Activated naive CD4-positive, alpha-beta T cell (primary cell): Measurements from ENCODE around the gene CCT8.
"Not testable (repeated sequence)": the region's sequence is repeated elsewhere in the genome, so short reads cannot be mapped to it uniquely, and the experiment has no call there.

Experiments
- DNase-seq, 4 experiments: peaks; one replicate each; lab custom pipeline; 2025; lab: John Stamatoyannopoulos, UW

CCT8 gene

DNA sequence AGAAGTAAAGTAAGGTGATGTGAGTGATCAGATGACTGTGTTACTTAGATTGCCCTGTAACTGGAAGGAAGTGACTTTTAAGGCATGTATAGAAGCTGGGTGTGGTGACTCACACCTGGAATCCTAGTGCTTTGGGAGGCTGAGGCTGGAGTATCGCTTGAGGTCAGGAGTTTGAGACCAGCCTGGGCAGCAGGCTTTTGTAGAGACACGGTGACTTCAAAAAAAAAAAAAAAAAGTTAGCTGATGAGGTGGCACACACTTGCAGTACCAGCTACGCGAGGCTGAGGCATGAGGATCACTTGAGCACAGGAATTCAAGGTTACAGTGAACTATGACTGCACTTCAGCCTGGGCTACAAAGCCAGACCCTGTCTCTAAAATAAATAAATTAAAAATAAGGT lies 51.3 kb downstream of the CCT8 start:
- no peak for DNase-seq

- DNase-seq: no peak
Measured at GRCh38 chr21:29018540-29018939, 54.9 kb downstream of the CCT8 start.

- no peak for DNase-seq
Measured at GRCh38 chr21:29017639-29018237, 55.7 kb downstream of the CCT8 start.

GRCh38 chr21:29011236-29011635 lies 62.2 kb downstream of the CCT8 start:
- not testable (repeated sequence) for DNase-seq

DNA sequence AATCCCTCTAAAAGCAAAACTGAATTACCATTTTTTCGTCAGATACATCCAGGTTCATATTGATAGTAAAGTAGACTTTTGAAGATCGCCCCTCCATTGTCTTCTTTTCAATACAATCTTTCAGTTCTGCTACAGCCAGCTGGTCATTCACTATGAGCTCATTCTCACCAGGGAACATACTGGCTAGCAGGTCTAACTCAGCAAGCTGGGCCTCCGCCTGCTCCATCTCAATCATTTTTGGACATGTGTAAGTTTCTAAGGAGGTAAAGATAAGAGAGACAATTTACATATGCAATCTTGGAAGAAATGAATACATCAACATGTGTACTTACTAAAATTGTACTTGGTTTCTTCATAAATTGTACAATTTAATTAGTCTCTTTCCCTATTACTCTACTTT lies 65.1 kb downstream of the CCT8 start:
- DNase-seq: no peak

GRCh38 chr21:29007810-29008209 lies 65.6 kb downstream of the CCT8 start:
- DNase-seq: no peak

GRCh38 chr21:29007135-29007534 lies 66.3 kb downstream of the CCT8 start:
- DNase-seq: no peak
